ENCODE measurements around the gene NRG3.

Gene NRG3

DNA sequence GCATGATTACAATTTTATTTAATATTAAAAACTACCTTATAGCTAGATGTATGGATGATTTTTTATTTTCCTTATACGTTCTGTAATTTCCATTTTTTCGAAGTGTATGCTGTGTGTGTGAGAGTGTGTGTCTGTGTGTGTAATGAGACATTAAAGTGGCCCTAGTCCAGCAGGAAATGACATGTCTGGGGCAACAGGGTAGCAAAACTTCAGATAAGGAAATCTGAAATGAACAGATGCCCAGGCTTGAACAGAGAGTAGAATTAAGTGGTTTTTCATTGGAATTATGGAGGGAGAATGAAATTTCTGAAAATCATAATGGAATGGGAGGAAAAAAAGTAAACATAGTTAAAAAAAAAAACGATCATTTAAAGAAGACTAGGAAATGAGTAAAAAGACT is 200.6 kb downstream of the NRG3 start:
- in situ Hi-C loops (cut with MboI; ENCODE audit: low sequenced_read_pairs): no loop called here

DNA sequence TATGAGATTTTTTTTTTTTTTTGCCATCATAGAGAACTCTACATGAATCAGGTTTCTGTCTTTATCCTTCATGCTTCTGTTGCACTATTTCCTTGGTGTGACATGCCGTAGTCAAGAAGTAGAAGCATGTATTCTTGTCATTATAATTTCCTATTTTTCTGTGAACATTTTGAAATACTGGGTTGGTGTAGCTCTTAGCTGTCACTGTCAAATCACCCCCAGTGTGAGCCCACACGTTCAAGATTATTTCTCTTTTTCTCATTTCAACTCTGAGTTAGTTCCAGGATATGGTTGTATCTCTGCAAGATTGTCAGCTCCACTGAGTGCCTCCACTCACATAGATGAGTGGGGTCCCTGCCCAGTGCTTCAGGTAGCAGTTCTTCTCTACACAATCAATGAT is 209.5 kb downstream of the NRG3 start:
- in situ Hi-C loops (cut with MboI; ENCODE audit: low sequenced_read_pairs): no loop called here

GRCh38 chr10:82084904-82085303 is 209.9 kb downstream of the NRG3 start:
- in situ Hi-C loops (cut with MboI; ENCODE audit: low sequenced_read_pairs): no loop called here

DNA sequence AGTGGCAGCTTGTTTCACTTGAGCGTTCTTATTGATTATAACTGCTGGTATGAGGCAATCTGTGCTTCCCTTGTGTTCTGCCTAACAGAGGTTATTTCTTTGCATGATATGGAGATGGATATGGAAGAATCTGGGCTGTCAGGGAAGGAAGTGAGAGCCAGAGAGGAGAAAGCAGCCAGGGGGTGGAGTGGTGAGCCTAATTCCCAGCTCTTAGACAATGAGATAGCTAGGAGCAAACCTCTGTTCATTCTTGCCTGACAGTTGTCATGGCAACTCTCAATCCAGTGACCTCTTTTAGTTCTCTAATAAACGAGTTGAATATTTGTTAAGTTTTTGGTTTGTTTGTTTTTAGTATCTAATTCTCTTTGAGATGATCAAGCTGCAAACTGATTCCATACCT is 214.3 kb downstream of the NRG3 start:
- in situ Hi-C loops (cut with MboI; ENCODE audit: low sequenced_read_pairs): no loop called here

DNA sequence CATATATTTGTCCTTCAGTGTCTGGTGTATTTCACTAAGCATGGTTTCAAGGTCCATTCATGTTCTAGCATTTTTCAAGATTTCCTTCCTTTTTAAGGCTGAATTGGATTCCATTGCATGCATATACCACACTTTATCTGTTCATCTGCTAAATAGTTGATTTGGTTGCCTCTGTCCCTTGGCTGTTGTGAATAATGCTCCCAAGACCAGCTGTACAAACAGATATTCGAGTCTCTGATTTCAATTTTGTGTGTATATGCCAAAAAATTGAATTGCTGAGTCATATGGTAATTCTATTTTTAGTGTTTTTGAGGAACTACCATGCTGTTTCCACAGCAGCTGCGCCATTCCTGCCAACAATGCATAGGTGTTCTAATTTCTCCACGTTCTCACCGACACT is 216.4 kb downstream of the NRG3 start:
- in situ Hi-C loops (cut with MboI; ENCODE audit: low sequenced_read_pairs): no loop called here

DNA sequence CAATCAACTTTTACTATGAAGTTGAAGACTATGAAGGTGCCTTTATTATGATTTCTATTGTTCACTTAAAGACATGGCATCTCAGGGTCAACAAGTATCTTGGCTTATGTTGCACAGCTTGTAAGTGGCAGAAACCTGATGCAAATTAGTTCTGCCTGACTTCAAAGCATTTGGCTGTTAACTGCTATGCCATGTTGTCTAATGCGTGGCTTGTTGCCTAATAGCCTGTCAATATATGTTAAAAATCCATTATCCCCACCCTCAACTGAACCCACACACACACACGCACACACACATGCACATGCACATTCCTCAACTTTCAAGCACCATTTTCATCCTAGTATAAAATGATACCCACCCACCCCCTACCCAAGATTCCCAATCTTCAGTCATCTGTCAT is 217.1 kb downstream of the NRG3 start:
- in situ Hi-C loops (cut with MboI; ENCODE audit: low sequenced_read_pairs): no loop called here

- in situ Hi-C loops (cut with MboI; ENCODE audit: low sequenced_read_pairs): no loop called here
These were observed 249.7 kb downstream of the NRG3 start for GRCh38 chr10:82124713-82125112.

GRCh38 chr10:82128527-82128926 is 253.5 kb downstream of the NRG3 start:
- in situ Hi-C loops (cut with MboI; ENCODE audit: low sequenced_read_pairs): no loop called here

- in situ Hi-C loops (cut with MboI; ENCODE audit: low sequenced_read_pairs): no loop called here
These were observed 261.1 kb downstream of the NRG3 start for GRCh38 chr10:82136103-82136502.

- in situ Hi-C loops (cut with MboI; ENCODE audit: low sequenced_read_pairs): no loop called here
These were observed 269.2 kb downstream of the NRG3 start for GRCh38 chr10:82144153-82144552.

GRCh38 chr10:82148764-82149163 is 273.8 kb downstream of the NRG3 start:
- in situ Hi-C loops (cut with MboI; ENCODE audit: low sequenced_read_pairs): no loop called here

DNA sequence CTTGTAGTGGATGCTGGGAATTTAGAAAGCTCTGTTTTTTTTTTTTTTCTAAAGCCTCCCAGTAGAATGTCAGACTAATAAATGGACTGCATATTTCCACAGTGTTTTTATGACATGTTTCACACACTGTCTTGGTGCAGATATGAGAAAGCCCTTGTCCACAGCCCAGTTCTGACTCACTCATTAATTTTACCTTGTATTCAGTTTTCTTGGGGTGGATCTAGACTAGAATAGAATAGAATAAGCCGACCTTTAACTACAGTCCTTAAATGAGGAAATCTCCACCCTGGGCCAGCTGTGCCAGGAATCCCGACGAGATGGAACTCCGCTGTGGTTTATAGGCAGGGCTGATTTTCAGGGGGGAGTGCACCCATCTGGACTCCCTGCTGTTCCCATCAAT is 274.7 kb downstream of the NRG3 start:
- in situ Hi-C loops (cut with MboI; ENCODE audit: low sequenced_read_pairs): no loop called here

DNA sequence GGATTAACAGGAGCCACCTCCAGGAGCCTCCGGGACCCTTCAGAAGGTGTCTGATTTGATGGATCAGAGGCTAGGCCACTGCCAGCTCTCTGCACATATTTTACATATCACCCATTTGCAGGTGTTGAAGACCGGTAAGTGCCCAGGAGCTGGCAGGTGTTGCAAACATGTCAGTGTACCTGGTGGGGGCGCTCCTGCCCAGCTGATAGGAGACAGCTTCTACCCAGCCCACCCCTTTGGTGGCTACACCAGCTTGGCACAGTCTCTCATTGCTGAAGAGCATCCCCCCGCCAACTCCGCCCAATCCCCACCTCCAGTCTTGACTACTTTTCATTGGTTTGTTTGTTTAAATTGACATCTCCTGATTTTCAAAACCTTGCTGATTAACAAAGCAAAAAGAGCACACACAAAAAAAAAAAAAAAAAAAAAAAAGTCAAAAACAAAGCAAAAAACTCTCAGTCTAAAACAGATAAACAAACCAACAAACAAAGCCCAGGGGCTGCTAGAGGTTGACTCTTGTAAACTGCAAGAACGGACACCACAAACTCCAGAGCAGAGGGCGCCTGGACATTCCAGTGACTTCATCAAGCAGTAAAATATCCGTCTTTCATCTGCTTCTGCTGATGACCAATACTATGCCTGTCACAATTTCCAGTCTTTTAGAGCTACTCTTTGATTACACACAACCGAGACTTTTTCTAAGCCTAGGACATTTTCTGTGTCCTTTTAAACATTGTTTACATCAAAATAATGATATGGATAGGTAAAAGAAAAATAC is 275.3 kb downstream of the NRG3 start:
- in situ Hi-C loops (cut with MboI; ENCODE audit: low sequenced_read_pairs): no loop called here

GRCh38 chr10:82160307-82160706 is 285.3 kb downstream of the NRG3 start:
- in situ Hi-C loops (cut with MboI; ENCODE audit: low sequenced_read_pairs): no loop called here

- in situ Hi-C loops (cut with MboI; ENCODE audit: low sequenced_read_pairs): no loop called here
These were observed 286.3 kb downstream of the NRG3 start for GRCh38 chr10:82161264-82161663.

DNA sequence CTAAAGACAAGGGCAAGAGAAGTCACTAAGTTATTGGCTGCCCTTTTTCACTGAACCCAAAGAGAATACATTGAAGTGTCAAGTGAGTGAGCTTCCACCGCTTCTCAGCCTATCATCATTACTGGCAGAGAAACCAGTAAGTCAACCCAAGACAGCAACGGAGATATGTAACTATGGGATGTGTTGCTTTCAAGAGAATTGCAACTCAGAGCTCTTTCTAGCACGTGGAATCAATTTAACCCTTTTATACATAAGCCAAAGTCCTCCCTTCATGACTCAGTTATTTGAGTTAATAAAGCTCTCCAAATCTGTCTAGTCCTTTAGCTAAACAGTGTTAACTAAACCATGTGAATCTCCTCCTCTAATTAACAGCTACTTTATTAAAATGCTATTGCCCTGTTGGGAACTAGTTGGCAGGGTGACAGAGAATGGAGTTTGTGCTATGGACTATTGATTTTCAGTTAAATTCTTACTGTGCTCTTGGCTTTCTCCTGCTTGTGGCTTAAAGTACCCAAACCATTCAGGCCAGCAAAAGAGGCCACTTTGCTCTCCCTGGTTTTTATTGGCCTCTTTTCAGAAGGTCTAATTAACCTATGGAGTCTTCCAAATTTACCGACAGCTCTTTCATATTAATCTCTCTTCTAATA is 287.7 kb downstream of the NRG3 start:
- in situ Hi-C loops (cut with MboI; ENCODE audit: low sequenced_read_pairs): no loop called here

DNA sequence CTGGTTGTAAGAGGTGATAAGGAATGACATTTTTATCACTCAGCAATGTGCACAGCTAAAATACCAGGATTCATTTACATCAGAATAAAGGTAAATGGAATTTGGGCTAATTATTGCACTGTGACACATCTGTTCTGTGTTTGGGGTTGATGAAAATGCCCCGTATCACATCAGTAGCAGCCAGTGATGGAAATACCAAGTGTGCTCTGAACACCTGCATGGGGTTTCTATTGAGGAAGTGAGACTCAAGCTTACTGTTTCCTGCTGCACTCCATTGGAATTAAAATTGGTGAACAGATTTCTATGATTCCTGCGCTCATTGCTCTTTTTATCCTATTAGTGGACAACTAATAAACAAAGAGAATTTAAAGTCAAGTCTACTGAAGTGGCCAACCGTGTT is 296.9 kb downstream of the NRG3 start:
- in situ Hi-C loops (cut with MboI; ENCODE audit: low sequenced_read_pairs): no loop called here

- in situ Hi-C loops (cut with MboI; ENCODE audit: low sequenced_read_pairs): no loop called here
These were observed 301.6 kb downstream of the NRG3 start for GRCh38 chr10:82176587-82176986.

GRCh38 chr10:82190432-82191260 is 315.7 kb downstream of the NRG3 start:
- in situ Hi-C loops (cut with MboI; ENCODE audit: low sequenced_read_pairs): no loop called here

DNA sequence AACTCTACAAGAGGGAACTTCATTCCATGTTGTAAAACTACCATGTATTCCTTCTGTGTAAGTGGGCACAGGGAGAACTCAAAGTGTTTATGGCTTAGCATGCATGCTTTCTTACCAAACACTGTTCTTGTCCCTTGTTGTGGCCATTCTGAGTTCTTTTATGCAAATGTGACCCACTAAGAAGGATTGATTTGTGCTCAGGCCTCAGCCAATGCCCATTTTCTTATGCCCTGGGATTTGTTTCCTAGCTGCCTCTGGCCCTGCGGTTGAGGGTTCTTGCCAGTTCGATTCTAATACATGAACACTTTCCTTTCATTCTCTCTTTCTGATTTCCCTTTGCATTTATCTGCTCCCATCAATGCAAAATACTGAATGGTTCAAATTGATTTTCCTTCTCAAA is 316.7 kb downstream of the NRG3 start:
- in situ Hi-C loops (cut with MboI; ENCODE audit: low sequenced_read_pairs): no loop called here

DNA sequence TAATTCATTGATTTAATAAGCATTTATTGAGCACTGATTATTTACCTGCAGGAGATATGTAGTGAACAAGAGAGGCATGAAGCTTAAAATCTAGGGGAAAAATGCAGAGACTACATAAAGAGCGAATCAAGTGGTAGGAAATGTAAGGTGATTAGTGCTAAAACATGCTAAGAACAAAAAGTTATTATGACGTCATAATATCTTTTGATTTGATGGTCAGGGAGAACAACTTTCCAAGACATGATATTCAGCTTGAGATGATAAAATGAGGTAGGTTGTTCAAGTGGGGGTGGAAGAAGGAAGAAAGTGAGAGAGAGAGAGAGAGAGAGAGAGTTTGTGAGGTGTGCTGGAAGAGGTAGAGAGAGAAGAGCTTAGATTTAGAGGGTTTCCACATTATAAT is 317.7 kb downstream of the NRG3 start:
- in situ Hi-C loops (cut with MboI; ENCODE audit: low sequenced_read_pairs): no loop called here

DNA sequence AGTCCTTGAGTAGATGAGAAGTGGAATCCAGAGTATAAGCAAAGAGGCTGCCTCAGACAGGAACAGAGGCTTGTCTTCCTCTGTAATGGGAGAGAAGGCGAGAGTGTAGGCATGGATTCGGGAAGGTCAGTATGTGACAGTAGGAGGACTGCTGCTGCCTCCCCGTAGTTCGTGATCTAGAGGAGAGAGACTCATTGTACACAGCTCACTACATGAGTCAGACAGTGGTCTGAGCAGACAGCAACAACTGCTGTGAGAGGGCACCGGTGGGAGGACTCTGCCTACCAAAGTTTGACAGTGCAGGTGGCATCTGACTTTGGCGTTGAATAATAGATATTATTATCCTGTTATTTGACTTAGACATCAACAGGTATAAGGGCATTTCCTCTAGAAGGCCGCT is 319.4 kb downstream of the NRG3 start:
- in situ Hi-C loops (cut with MboI; ENCODE audit: low sequenced_read_pairs): no loop called here
